ENCODE results near the gene SPAG16.

SPAG16 gene

GRCh38 chr2:214410918-214411554 is 1126.8 kb downstream of the SPAG16 start, which contains the start of gene VWC2L:
Gene VWC2L, plus strand, starts transcription at chr2:214411054. Its CDS starts 3,140 bp downstream, at chr2:214414194.
- peak; percentile 59 for DNase-seq

DNA sequence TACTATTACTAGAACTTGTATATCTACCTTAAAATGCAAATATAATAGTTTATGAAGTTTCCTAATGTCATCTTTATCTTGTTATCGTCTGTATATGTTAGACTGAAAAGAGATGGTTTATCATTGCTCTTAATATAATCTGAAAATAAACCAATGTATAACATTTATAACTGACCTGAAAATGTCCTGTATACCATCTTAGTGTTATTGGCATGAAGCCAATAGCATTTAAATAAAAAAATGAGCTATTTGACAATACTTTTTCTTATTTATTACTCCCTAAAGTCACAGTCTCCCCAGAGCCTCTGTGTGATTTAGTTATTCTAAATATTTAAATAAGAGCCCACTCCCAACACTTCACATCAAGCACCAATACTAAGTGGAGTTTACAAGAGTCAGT is 1128.4 kb downstream of the SPAG16 start:
- DNase-seq, result no peak

GRCh38 chr2:214436470-214436869 is 1152.2 kb downstream of the SPAG16 start:
- no peak for DNase-seq

DNA sequence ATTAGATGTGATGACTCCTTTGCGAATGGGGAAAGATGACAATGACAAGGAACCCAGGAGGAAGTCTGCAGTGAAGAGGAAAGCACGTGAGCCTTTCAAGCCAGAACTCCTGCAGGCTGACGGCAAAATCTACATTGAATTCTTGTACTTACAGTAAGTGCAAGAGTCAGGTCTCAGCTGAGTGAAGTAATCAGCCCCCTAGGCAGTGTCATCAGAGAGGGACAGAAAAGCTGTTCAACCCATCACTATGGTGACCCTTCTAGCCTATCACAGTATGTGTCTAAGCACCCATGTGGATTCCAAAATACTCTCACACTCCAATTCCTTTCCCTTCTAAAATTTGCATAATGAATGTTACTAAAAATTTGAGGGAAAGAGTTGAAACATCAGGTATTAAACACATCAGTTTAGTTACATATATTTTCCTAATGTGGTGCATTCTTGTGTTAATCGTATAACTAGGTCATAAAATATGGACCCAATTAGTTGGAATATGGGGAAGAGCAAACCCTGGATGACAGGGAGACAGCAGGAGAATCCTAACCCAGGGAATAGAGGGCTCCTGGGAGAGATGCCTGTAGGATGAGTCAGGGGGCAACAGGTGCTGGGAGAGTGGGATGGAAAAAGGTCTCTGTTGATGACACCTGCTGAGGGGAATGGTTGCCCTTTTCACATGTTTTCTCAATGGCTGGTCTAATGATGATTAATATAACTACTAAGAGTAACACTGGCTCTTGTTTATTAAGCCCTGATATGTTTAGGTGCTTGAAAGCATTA is 1166.0 kb downstream of the SPAG16 start:
- no peak for DNase-seq

GRCh38 chr2:214451516-214452275 is 1167.4 kb downstream of the SPAG16 start:
- DNase-seq, result no peak
